IPS DF 6.9 (cell line): ENCODE data around the gene TSPAN5.

ENCODE experiments used
- DNase-seq: peaks from one replicate; pipeline ENCODE4 v3.0.0-alpha.2; 2013; ENCODE audit warnings: low read depth, low spot score
- H3K27ac ChIP-seq: one replicate; pipeline ENCODE4 v1.5.1; 2013; ENCODE audit warnings: low read length, control low read depth
- H3K27me3 ChIP-seq: 2 replicates; pipeline ENCODE4 v1.6.1; 2013; ENCODE audit warnings: mild to moderate bottlenecking, low read length; ENCODE audit not compliant: control insufficient read depth, insufficient read depth
- H3K36me3 ChIP-seq: 2 replicates; pipeline ENCODE4 v1.6.1; 2013; ENCODE audit warnings: low read length; ENCODE audit not compliant: control insufficient read depth, insufficient read depth
- H3K4me1 ChIP-seq: 2 replicates; pipeline ENCODE4 v1.6.1; 2013; ENCODE audit warnings: low read length; ENCODE audit not compliant: control insufficient read depth, insufficient read depth
- H3K4me3 ChIP-seq: 2 replicates; pipeline ENCODE4 v1.5.1; 2013; ENCODE audit warnings: mild to moderate bottlenecking, low read length
- H3K9me3 ChIP-seq: 2 replicates; pipeline ENCODE4 v1.6.1; 2013; ENCODE audit warnings: low read length, inconsistent platforms; ENCODE audit not compliant: control insufficient read depth, insufficient read depth
- WGBS: extraction: QIAGEN DNeasy Blood & Tissue Kit; methylation state at CpG from one replicate; pipeline ENCODE4 v1.1.7; 2013; ENCODE audit warnings: mixed read lengths, missing lambda C conversion rate; ENCODE audit not compliant: insufficient read length, insufficient coverage; 5-methylcytosine and 5-hydroxymethylcytosine counted together

Gene TSPAN5

DNA sequence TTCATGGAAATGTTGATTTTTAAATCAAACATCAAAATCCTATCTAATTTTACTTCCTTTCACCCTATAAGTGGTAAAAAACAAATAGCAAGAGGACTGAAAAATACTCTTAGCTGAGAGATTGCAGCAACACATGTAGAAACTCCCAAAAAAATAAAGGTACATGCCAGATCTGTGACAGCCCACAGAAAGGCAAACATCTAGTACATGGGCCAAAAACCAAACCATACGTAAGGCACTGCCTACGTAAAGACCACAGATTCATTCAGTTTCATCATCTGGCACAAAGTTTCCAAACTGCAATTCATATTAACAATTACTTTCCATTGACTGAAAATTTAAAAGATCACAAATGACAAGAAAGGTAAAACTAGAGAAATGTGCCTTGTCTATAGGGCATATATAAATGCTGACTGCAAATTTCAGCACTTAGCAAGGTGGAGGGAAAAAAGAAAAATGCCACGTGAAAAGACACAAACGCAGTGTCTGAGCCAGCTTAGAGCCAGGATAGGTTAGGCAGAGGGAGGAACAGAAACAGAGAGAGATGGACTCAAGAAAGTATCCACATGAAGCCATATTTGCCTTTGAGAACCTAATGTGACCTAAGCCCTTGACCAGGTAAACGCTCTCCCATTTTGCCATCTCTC lies 88.1 kb downstream of the TSPAN5 start:
- no peaks in the 10 kb centered on the region for H3K36me3 ChIP-seq
- H3K4me3 ChIP-seq = no peak overlapping the region
- H3K4me1 ChIP-seq = peaks cover 4% of the 10 kb centered on the region; the same call in 1 of the 2 replicates
- no peaks in the 10 kb centered on the region for H3K9me3 ChIP-seq
- no CpG with 5 or more reads among the region's 5 CpGs for WGBS
- H3K27ac ChIP-seq = no peak overlapping the region
- H3K27me3 ChIP-seq = no peaks in the 10 kb centered on the region
- DNase-seq = no peak

DNA sequence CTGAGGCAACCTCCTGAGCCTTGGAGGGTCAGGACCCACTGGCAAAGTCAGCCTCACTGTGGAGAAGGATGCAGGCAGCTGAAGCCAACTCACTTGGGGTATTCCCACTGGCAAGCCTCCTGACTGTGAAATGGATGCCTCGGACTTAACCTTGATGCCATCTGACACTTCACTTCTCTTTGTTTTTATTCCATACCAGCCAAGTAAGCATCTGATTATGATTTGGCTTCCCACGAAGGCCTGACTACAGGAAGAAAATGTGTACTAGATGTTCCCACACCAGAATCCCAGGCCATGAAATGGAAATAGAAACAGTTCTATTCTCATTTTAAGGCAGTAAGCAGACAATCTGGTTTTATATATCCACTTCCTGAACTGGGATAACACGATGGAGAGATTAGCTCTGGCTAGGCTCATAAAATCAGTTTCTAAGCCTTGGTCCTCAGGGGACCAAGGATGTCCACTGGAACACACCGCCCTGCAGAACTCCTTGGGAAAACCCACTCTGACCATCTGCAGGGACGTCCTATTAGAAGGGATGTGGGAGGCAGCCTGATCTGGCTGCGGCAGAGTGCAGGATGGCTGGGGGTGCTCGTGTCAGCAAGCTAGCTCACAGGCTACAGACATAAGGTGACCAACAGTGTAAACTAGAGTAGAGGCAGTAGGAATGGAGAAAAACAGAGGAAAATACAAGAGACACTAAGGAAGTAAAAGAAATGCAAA lies 89.3 kb downstream of the TSPAN5 start:
- H3K4me1 ChIP-seq = peaks cover 4% of the 10 kb centered on the region; the same call in 1 of the 2 replicates
- WGBS = no CpG with 5 or more reads among the region's 7 CpGs
- H3K27ac ChIP-seq = no peak overlapping the region
- DNase-seq = no peak
- H3K4me3 ChIP-seq = no peak overlapping the region
- no peaks in the 10 kb centered on the region for H3K36me3 ChIP-seq
- H3K9me3 ChIP-seq = no peaks in the 10 kb centered on the region
- no peaks in the 10 kb centered on the region for H3K27me3 ChIP-seq

DNA sequence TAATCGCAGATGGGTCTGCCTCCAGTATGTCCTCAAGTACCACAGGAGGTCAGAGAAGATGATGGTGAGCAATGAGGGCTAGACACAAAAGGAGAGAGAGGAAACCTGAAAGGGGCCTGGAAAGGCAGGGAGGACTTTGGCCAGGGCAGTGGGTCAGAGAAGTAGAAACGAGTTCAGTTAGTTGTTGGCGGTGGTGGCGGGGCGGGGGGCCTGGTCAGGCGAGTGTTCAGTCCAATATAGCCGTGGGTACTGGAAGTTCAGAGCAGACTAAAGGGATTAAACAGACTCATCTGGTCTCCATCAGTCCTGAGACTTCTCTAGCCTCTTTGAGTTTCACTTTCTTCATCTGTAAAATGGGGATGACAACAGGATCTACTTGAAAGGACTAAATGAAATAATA lies 90.8 kb downstream of the TSPAN5 start:
- Histone ChIP-seq H3K4me3 (no peak overlapping the region), H3K27ac (no peak overlapping the region), H3K36me3 (no peaks in the 10 kb centered on the region), H3K4me1 (peaks cover 4% of the 10 kb centered on the region; the same call in 1 of the 2 replicates), H3K27me3 (no peaks in the 10 kb centered on the region), H3K9me3 (no peaks in the 10 kb centered on the region)
- WGBS = no CpG with 5 or more reads among the region's 7 CpGs
- DNase-seq = no peak

DNA sequence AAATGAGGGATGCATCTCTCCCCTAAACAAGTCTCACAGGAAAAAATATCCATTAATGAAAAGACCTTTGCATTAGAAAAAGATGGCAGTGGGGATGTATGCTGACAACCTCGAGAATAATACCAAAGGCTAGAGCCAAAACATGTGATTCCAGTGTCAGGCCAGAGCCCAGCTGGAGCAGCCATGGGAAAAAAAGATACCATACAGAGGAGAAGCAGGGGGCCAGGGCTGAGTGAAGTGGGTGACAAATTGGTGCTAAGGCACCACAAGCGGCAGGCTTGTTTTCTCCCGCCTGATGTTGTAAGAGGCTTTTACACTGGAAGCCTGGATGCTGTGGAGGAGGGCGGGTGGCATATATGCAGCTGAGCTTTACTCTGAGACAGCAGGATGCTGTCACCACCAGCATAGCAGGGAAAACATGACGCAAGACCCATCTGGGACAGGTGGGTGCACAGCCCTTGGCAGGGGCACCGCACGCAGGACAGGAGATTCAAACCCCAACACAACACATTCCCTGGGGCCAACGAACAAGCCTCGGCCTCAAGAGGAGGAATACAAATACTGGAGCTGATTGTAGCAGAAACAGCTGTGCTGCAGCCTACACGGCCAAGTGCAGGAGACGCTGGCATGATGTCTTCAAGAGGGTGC lies 91.9 kb downstream of the TSPAN5 start:
- no peaks in the 10 kb centered on the region for H3K9me3 ChIP-seq
- WGBS = no CpG with 5 or more reads among the region's 11 CpGs
- H3K27ac ChIP-seq = no peak overlapping the region
- no peaks in the 10 kb centered on the region for H3K36me3 ChIP-seq
- H3K27me3 ChIP-seq = no peaks in the 10 kb centered on the region
- no peak for DNase-seq
- H3K4me1 ChIP-seq = peaks cover 4% of the 10 kb centered on the region; the same call in 1 of the 2 replicates
- no peak overlapping the region for H3K4me3 ChIP-seq

DNA sequence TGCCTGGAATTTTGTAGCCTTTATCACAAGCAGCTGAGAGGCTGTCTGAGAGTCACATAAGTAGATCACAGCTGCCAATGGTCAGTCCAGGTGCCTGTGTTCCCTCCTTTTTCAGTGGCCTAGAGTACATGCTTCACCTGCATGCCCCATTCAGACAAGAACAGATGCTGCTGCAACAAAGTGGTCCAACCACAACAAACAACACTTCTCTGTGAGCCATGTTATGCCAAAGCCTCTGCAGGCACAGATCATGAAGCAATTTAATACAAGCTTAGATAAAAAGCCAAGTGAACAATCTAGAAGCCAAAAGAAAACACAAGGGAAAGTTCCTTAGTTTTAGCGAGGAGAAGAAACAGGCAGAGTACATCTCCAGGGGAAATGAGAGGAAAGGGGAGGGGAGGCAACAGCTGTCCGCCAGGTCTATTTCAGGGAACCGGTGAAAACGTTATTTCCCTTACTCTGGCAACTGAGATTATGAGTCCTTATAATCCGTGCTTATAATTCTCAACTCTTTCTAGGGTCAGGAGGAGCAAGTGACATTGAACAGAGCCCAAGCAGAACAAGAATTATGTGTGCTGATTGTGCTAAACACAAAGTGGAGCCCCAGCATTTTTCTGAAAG lies 92.6 kb downstream of the TSPAN5 start:
- H3K27ac ChIP-seq = no peak overlapping the region
- no CpG with 5 or more reads among the region's 5 CpGs for WGBS

DNA sequence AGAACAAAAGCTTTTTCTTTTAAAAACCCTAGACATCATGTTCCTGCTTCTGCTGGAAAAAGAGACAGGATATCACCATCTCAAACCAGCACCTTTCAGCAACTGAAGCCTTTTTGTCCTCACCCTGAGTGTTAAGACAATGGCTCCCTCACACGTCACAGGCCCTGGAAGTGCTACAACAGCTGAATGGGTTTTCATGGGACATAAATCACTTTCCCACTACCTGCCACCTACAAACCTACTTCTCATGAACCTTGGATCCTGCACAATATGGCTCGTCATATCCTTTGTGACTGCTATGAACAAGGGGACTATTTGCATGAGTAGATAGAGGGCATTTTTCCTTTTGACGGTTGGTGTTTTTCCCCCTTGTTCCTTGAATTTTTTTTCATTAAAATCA lies 93.6 kb downstream of the TSPAN5 start:
- DNase-seq = no peak
- no CpG with 5 or more reads among the region's 3 CpGs for WGBS

More for the DNA sequence above, 92.6 kb downstream of the TSPAN5 start:
- H3K36me3 ChIP-seq = no peaks in the 10 kb centered on the region
- DNase-seq = no peak
- no peaks in the 10 kb centered on the region for H3K27me3 ChIP-seq
- H3K4me3 ChIP-seq = no peak overlapping the region
- no peaks in the 10 kb centered on the region for H3K9me3 ChIP-seq
- H3K4me1 ChIP-seq = peaks cover 4% of the 10 kb centered on the region; the same call in 1 of the 2 replicates

DNA sequence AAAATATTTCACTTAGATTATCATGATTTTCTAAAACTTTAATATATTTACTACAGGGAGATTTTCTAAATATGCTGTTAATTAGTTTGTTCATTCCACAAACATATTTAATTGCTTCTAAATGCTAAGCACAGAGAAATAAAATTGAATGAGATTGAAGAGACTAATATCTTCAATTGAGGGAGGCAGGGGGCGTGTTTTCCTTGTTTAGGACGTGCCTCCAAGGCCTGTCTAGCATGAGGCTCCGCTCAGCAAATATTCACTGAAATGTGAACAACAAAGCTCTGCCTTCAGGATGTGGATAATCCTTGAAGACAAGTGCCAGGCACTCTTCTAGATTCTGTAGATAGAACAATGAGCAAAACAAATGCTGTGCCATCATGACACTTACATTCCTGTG lies 98.1 kb downstream of the TSPAN5 start:
- no peak for DNase-seq
- H3K4me1 ChIP-seq = peaks cover 8% of the 10 kb centered on the region; the same call in 1 of the 2 replicates
- WGBS = no CpG with 5 or more reads among the region's 3 CpGs

More for the DNA sequence above, 93.6 kb downstream of the TSPAN5 start:
- no peaks in the 10 kb centered on the region for H3K9me3 ChIP-seq
- H3K36me3 ChIP-seq = no peaks in the 10 kb centered on the region
- H3K4me1 ChIP-seq = peaks cover 4% of the 10 kb centered on the region; the same call in 1 of the 2 replicates
- no peak overlapping the region for H3K4me3 ChIP-seq
- H3K27ac ChIP-seq = no peak overlapping the region
- no peaks in the 10 kb centered on the region for H3K27me3 ChIP-seq

DNA sequence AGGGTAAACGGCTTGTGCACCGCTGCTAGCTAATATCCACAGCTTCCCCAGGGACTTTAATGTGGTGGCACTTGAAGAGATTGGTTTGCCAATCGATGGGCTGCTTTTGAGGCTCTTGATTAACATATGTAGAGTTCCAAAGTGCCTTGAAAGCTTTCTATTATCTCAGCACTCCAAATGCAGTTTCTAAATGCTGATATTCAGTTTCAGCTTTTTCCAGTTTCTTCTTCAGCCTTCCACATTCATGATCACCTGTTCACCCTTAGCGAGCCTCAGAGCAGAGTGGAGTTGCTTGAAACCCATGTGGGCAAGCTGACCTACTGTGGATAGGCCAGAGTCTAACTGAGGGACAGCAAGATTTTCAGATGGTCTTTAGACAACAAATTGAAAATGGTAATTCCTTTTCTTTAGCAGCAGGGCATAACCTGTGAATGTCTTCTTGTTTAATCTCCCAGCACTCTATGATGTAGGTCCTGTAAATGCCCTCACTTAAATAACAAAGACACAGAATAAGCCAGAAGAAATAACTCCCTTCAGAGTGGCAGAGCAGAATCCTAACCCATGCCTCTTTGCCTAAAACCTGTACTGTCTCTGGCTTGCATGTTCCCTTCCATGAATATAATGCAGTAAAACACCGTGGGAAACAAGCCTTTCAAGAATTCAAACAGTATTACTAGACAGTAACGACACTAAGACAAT lies 99.8 kb downstream of the TSPAN5 start:
- DNase-seq = no peak
- Histone ChIP-seq H3K27ac (no peak overlapping the region), H3K36me3 (no peaks in the 10 kb centered on the region), H3K9me3 (no peaks in the 10 kb centered on the region), H3K4me3 (no peak overlapping the region), H3K27me3 (no peaks in the 10 kb centered on the region), H3K4me1 (peaks cover 9% of the 10 kb centered on the region; the same call in 1 of the 2 replicates)
- WGBS = no CpG with 5 or more reads among the region's 6 CpGs

More for the DNA sequence above, 98.1 kb downstream of the TSPAN5 start:
- Histone ChIP-seq H3K27ac (no peak overlapping the region), H3K27me3 (no peaks in the 10 kb centered on the region), H3K9me3 (no peaks in the 10 kb centered on the region), H3K36me3 (no peaks in the 10 kb centered on the region), H3K4me3 (no peak overlapping the region)

DNA sequence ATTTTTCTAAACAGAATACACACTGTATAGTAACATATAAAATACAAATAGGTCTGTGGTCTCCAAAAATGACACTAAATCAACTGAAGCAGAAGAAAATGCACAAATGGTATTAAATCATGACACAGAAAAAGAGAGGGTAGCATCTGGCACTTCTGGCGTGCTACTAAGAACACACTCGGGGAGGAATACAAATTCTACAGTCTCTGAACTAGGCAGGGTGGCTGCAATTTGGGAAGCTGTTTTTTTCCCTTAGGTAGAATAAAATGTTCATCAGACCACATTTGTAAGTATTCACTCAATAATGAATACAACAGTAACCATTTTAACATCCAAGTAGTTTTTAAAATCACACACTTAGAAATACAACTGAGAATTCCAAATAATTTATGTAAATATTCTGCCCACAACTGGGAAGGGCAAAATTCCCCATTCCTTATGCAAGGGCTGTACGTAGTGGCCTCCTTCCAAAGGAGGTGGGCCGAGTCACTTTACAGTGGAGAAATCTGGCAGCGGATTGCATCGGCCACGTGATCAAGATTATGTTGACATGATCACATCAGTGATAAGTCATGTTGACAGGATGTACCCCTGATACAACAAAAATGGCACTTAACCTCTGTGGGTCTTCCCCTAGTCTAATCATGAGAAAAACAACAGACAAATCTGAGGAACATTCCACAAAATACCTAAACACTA lies 101.1 kb downstream of the TSPAN5 start:
- no CpG with 5 or more reads among the region's 7 CpGs for WGBS
- Histone ChIP-seq H3K9me3 (no peaks in the 10 kb centered on the region), H3K27me3 (no peaks in the 10 kb centered on the region), H3K27ac (no peak overlapping the region), H3K4me3 (no peak overlapping the region), H3K4me1 (peaks cover 9% of the 10 kb centered on the region; the same call in 1 of the 2 replicates), H3K36me3 (no peaks in the 10 kb centered on the region)
- DNase-seq = no peak
